Measurements from ENCODE around the gene ANKMY1.

ANKMY1 gene

DNA sequence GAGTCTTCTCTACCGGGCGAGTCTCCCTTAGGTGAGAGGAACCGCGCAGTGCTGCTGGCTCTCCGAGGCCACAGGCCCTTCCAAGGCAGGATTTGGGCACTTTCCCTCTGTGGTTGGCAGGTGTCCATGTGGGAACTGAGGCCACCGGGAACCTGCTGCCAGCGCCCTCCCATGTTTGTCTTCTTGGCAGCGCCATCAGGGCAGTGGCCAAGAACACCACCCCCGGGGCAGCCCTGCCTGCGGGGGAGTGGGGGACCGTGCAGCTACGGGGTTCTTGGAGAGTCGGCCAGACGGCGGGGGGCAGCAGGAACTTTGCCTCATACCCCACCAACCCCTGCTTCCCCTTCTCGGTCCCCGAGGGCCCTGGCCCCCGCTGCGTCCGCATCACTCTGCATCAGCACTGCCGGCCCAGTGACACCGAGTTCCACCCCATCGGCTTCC is 38.7 kb upstream of the ANKMY1 start:
- TF ChIP-seq, protein P1, sequence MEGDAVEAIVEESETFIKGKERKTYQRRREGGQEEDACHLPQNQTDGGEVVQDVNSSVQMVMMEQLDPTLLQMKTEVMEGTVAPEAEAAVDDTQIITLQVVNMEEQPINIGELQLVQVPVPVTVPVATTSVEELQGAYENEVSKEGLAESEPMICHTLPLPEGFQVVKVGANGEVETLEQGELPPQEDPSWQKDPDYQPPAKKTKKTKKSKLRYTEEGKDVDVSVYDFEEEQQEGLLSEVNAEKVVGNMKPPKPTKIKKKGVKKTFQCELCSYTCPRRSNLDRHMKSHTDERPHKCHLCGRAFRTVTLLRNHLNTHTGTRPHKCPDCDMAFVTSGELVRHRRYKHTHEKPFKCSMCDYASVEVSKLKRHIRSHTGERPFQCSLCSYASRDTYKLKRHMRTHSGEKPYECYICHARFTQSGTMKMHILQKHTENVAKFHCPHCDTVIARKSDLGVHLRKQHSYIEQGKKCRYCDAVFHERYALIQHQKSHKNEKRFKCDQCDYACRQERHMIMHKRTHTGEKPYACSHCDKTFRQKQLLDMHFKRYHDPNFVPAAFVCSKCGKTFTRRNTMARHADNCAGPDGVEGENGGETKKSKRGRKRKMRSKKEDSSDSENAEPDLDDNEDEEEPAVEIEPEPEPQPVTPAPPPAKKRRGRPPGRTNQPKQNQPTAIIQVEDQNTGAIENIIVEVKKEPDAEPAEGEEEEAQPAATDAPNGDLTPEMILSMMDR (IDR thresholded peaks at IDR 0.05; ENCODE audit: low read depth, low read length): no peak
- DNase-seq: peak; percentile 5
- H3K9me3 ChIP-seq (ENCODE audit: severe bottlenecking): no peaks in the 10 kb centered on the region
- no peaks in the 10 kb centered on the region for H3K27me3 ChIP-seq (ENCODE audit: insufficient read depth, low read depth, severe bottlenecking)
- H3K4me3 ChIP-seq (ENCODE audit: low read depth, low read length): no peak overlapping the region
- no peak overlapping the region for H3K27ac ChIP-seq
- peaks cover 38% of the 10 kb centered on the region for H3K36me3 ChIP-seq

- no peak overlapping the region for H3K27ac ChIP-seq
- H3K9me3 ChIP-seq (ENCODE audit: severe bottlenecking): no peaks in the 10 kb centered on the region
- TF ChIP-seq, protein P1 (IDR thresholded peaks at IDR 0.05; ENCODE audit: low read depth, low read length): no peak
- peaks cover 42% of the 10 kb centered on the region for H3K36me3 ChIP-seq
- DNase-seq: peak; percentile 8
- H3K27me3 ChIP-seq (ENCODE audit: insufficient read depth, low read depth, severe bottlenecking): no peaks in the 10 kb centered on the region
- no peak overlapping the region for H3K4me3 ChIP-seq (ENCODE audit: low read depth, low read length)
Measured at GRCh38 chr2:240596080-240596460, 38.3 kb upstream of the ANKMY1 start.

DNA sequence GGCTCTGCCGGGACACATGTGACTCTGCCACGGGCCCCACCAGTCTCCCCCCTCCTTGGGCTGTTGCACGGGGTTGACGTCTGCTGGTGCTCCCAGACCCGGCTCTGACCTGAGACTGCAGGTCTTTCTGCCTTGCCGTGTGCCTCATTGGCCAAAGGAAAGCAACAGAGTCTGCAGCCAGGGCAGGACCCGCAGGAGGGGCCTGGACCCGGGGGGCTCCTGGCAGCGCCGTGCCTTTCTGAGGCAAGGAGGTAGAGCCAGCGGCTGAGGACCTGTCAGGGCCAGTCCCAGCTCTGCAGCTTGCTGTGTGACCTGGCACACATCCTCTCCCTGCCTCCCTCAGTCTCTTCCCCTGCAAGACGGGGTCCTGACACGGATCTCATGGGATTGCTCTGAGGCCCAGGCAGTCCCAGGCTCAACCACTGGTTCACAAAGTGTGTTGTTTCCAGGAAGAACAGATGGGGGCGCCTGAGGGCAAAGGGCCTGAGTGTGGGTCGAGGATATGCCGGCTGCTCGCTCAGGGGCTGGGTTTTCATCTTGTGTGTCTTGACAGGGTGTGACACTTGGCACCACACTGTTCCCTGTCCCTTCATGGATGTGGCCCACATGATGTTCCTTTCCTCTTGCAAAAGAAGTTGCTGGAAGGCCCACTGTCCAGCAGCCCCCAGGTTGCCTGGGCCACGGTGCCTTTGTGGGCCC is 37.7 kb upstream of the ANKMY1 start:
- H3K9me3 ChIP-seq (ENCODE audit: severe bottlenecking): no peaks in the 10 kb centered on the region
- DNase-seq: peak; percentile 61
- peaks cover 48% of the 10 kb centered on the region for H3K36me3 ChIP-seq
- no peaks in the 10 kb centered on the region for H3K27me3 ChIP-seq (ENCODE audit: insufficient read depth, low read depth, severe bottlenecking)
- H3K27ac ChIP-seq: no peak overlapping the region
- TF ChIP-seq, protein P1 (IDR thresholded peaks at IDR 0.05; ENCODE audit: low read depth, low read length): peak; percentile 64
- H3K4me3 ChIP-seq (ENCODE audit: low read depth, low read length): no peak overlapping the region

DNA sequence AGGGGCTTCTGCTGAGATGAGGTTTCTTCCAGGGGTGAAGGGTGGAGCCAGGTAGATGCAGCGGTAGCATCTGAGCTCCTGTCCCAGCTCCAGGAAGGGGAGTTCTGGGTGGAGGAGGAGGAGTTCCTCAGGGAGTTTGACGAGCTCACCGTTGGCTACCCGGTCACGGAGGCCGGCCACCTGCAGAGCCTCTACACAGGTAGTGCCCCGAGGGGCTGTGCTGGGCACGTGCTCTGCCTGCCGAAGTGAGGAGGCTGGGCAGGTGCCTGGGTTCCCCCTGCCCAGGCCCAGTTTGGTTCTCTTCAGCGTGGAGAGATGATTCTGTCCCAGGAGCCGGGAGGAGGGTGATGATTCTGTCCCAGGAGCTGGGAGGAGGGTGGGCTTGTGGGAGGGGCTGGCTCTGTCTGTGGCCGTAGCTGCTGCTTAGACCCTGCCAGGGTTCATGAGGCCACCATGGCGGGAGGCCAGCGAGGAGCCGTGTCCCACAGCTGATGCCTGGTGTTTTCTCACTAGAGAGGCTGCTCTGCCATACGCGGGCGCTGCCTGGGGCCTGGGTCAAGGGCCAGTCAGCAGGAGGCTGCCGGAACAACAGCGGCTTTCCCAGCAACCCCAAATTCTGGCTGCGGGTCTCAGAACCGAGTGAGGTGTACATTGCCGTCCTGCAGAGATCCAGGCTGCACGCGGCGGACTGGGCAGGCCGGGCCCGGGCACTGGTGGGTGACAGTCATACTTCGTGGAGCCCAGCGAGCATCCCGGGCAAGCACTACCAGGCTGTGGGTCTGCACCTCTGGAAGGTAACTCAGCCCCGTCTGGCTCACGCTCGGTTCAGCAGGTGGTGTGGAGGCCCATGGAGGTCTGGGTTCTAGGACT is 37.0 kb upstream of the ANKMY1 start:
- H3K9me3 ChIP-seq (ENCODE audit: severe bottlenecking): no peaks in the 10 kb centered on the region
- TF ChIP-seq, protein P1 (IDR thresholded peaks at IDR 0.05; ENCODE audit: low read depth, low read length): no peak
- H3K27ac ChIP-seq: no peak overlapping the region
- H3K27me3 ChIP-seq (ENCODE audit: insufficient read depth, low read depth, severe bottlenecking): no peaks in the 10 kb centered on the region
- no peak for DNase-seq
- peaks cover 50% of the 10 kb centered on the region for H3K36me3 ChIP-seq
- H3K4me3 ChIP-seq (ENCODE audit: low read depth, low read length): no peak overlapping the region

DNA sequence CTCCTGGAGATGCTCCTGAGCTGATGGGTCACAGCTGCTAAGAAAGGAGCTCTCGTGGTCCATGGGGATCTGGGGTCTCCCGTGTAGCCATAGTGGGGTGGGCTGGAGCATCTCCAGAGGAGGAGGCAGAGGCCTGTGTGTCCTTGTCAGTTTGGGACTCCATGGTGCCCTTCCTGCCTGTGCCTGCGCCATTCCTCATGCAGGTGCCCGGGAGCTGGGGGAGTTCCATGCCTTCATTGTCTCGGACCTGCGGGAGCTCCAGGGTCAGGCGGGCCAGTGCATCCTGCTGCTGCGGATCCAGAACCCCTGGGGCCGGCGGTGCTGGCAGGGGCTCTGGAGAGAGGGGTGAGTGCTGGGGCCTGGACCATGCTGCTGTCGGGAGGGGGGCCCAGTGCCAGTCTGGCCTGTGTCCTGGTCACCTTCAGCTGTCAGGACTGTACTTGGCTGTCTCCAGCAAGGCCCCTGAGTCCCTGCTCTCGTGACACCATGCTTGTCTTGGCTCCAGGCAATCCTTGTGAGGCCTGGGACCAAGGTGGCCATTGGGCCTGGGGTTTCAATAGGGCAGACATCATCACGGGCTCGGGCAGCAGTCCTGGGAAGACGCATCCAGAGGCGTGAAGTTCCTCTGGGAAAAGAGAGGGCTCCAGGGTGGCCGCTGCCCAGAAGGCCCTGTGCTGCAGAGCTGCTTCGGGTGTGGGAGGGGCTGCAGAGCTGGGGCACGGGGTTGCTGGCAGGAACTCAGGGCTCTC is 36.1 kb upstream of the ANKMY1 start:
- Histone ChIP-seq H3K36me3 (peaks cover 49% of the 10 kb centered on the region), H3K27me3 (ENCODE audit: insufficient read depth, low read depth, severe bottlenecking) (no peaks in the 10 kb centered on the region), H3K27ac (no peak overlapping the region), H3K4me3 (ENCODE audit: low read depth, low read length) (no peak overlapping the region), H3K9me3 (ENCODE audit: severe bottlenecking) (no peaks in the 10 kb centered on the region)
- DNase-seq: peak; percentile 4
- TF ChIP-seq, protein P1 (IDR thresholded peaks at IDR 0.05; ENCODE audit: low read depth, low read length): no peak
